ENCODE measurements around the gene TNNT1.
A peak's percentile ranks its signal among the peaks of the same experiment; 100 is the strongest.

TNNT1 gene

DNA sequence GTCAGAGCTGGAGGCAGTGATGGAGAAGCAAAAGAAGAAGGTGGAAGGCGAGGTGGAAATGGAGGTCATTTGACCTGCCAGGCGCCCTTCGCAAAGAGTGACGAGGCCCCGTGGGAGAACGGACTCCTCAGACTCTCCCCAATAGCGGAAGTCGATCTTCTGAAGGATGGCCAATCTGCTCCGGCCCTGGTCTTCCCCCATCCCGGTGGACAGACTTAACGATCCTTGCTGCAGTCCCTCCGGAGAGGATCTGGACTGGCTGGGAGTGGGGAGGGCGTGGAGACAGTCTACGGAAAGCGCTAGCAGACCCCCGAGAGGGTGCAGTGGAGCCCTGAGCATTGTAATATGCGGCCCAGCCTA lies 61.5 kb downstream of the TNNT1 start:
- no peak for DNase-seq

GRCh38 chr19:55086730-55087541 lies 62.1 kb downstream of the TNNT1 start:
- DNase-seq: peak; percentile 60

DNA sequence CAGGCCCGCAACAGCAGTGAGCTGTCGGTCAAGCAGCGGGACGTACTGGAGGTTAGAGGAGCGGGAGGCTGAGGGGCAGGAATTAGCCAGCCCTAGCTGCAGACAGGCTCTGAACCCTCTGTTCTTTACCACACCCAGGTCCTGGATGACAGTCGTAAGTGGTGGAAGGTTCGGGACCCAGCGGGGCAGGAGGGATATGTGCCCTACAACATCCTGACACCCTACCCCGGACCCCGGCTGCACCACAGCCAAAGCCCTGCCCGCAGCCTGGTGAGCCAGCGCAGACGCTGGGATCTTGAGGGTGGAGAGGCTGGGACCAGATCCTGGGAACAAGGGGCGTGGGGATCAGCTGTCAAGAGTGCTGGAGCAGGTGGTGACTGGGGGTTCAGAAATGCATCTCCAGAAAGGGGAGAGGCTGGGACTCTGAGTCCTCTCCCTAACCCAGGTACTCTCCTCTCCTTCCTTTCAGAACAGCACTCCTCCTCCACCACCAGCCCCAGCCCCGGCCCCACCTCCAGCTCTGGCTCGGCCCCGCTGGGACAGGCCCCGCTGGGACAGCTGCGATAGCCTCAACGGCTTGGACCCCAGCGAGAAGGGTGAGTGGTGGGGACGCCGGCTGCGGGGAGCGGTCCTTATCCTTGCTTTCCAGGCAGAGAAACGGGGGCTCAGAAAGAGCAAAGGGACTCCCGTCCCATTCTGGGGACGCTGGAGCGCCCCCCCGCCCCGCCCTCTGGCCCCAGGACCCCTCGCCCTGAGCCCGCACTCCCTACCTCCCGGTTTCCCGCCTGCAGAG lies 62.9 kb downstream of the TNNT1 start:
- no peak for DNase-seq

- DNase-seq: no peak
These were observed 64.6 kb downstream of the TNNT1 start for GRCh38 chr19:55084416-55084815.

GRCh38 chr19:55083004-55083850 lies 65.8 kb downstream of the TNNT1 start:
- no peak for DNase-seq

Measured in activated CD4-positive, alpha-beta T cell treated with anti-CD3 and anti-CD28 coated beads, Interleukin-2, Interleukin-6, amounts not matched to agents 100 ng/mL and 50 ng/mL, durations not matched to agents 16 hours and 8 hours (primary cell).